Neuronal stem cell (in vitro differentiated cells): Measurements from ENCODE around the gene KRT8.
"Not testable (repeated sequence)": the region's sequence is repeated elsewhere in the genome, so short reads cannot be mapped to it uniquely, and the experiment has no call there.

Experiments used
- DNase-seq: peaks from one replicate; pipeline ENCODE4 v3.0.0-alpha.2; 2013; ENCODE audit warnings: low spot score
- H2AFZ ChIP-seq: one replicate; pipeline ENCODE4 v1.6.1; 2013; ENCODE audit warnings: mild to moderate bottlenecking, low read length, inconsistent platforms
- H2AK5ac ChIP-seq: 2 replicates; pipeline ENCODE4 v1.6.1; 2013; ENCODE audit warnings: low read depth, mild to moderate bottlenecking, inconsistent platforms, low read length, moderate library complexity, mixed read lengths
- H2BK120ac ChIP-seq: 2 replicates; pipeline ENCODE4 v1.6.1; 2013; ENCODE audit warnings: low read depth, mild to moderate bottlenecking, inconsistent platforms, low read length, moderate library complexity, mixed read lengths
- H2BK12ac ChIP-seq: one replicate; pipeline ENCODE4 v1.6.1; 2013; ENCODE audit warnings: low read length, inconsistent platforms
- H2BK15ac ChIP-seq: 2 replicates; pipeline ENCODE4 v1.6.1; 2013; ENCODE audit warnings: mild to moderate bottlenecking, low read length, inconsistent platforms, mixed read lengths
- H2BK5ac ChIP-seq: one replicate; pipeline ENCODE4 v1.6.1; 2013; ENCODE audit warnings: inconsistent platforms, mild to moderate bottlenecking, low read length, moderate library complexity
- H3K14ac ChIP-seq: one replicate; pipeline ENCODE4 v1.6.1; 2013; ENCODE audit warnings: low read length, inconsistent platforms
- H3K18ac ChIP-seq: 2 replicates; pipeline ENCODE4 v1.6.1; 2013; ENCODE audit warnings: low read length, inconsistent platforms
- H3K23ac ChIP-seq: 2 replicates; pipeline ENCODE4 v1.6.1; 2013; ENCODE audit warnings: low read depth, mild to moderate bottlenecking, mixed read lengths, low read length, inconsistent platforms; ENCODE audit not compliant: poor library complexity
- H3K27ac ChIP-seq: replicated peaks from 3 replicates; pipeline ENCODE4 v1.5.1; 2013; ENCODE audit warnings: low read length, inconsistent platforms
- H3K27me3 ChIP-seq, 3 experiments: 2 replicates each; pipeline ENCODE4 v1.6.1; 2013; ENCODE audit warnings: low read length in 3 of 3, mild to moderate bottlenecking in 2 of 3, inconsistent platforms in 1 of 3, low read depth in 1 of 3, mixed read lengths in 1 of 3, moderate library complexity in 1 of 3; ENCODE audit not compliant: control insufficient read depth in 3 of 3, insufficient read depth in 3 of 3
- H3K36me3 ChIP-seq, 2 donors: replicated peaks in 1 of 2; 2 replicates each; pipeline ENCODE4 v1.6.1; 2013; ENCODE audit warnings: low read length in 2 of 2; ENCODE audit not compliant: control insufficient read depth in 2 of 2, insufficient read depth in 2 of 2
- H3K4ac ChIP-seq: 2 replicates; pipeline ENCODE4 v1.6.1; 2013; ENCODE audit warnings: inconsistent platforms, mild to moderate bottlenecking, low read length, moderate library complexity
- H3K4me1 ChIP-seq, 2 donors: 1 replicate in 1 of 2; 2 replicates in 1 of 2; pipeline ENCODE4 v1.6.1; 2013; ENCODE audit warnings: low read length in 2 of 2, low read depth in 1 of 2; ENCODE audit not compliant: control insufficient read depth in 2 of 2, insufficient read depth in 1 of 2
- H3K4me2 ChIP-seq: one replicate; pipeline ENCODE4 v1.6.1; 2013; ENCODE audit warnings: mild to moderate bottlenecking, low read length, inconsistent platforms; ENCODE audit not compliant: insufficient read depth, poor library complexity, severe bottlenecking
- H3K4me3 ChIP-seq, 2 donors: 2 replicates each; pipeline ENCODE4 v1.5.1; 2013; ENCODE audit warnings: low read length in 2 of 2, mild to moderate bottlenecking in 2 of 2, inconsistent platforms in 1 of 2, moderate library complexity in 1 of 2
- H3K79me1 ChIP-seq: one replicate; pipeline ENCODE4 v1.6.1; 2013; ENCODE audit warnings: low read depth, mild to moderate bottlenecking, inconsistent platforms, low read length, moderate library complexity
- H3K9ac ChIP-seq: one replicate; pipeline ENCODE4 v1.6.1; 2013; ENCODE audit warnings: mild to moderate bottlenecking, low read depth, low read length, inconsistent platforms; ENCODE audit not compliant: poor library complexity
- H3K9me3 ChIP-seq, 2 donors: replicated peaks in 1 of 2; 2 replicates each; pipeline versions ENCODE3 to v1.6.1; 2013; ENCODE audit warnings: low read length in 2 of 2, mild to moderate bottlenecking in 2 of 2, inconsistent platforms in 1 of 2, low read depth in 1 of 2, mixed read lengths in 1 of 2, moderate library complexity in 1 of 2; ENCODE audit not compliant: control insufficient read depth in 2 of 2, insufficient read depth in 1 of 2
- H4K8ac ChIP-seq: one replicate; pipeline ENCODE4 v1.6.1; 2013; ENCODE audit warnings: low read depth, mild to moderate bottlenecking, inconsistent platforms, low read length, moderate library complexity
- H4K91ac ChIP-seq: one replicate; pipeline ENCODE4 v1.6.1; 2013; ENCODE audit warnings: low read length, low read depth, mild to moderate bottlenecking, inconsistent platforms; ENCODE audit not compliant: poor library complexity
- WGBS, 2 donors: extraction: QIAGEN DNeasy Blood & Tissue Kit; methylation state at CpG; one replicate each; pipeline ENCODE4 v1.1.7; 2013; ENCODE audit warnings: missing lambda C conversion rate in 2 of 2, mixed read lengths in 1 of 2; ENCODE audit not compliant: insufficient read length in 2 of 2, insufficient replicate concordance in 1 of 2; ENCODE audit errors: extremely low coverage in 2 of 2; 5-methylcytosine and 5-hydroxymethylcytosine counted together

Gene KRT8

DNA sequence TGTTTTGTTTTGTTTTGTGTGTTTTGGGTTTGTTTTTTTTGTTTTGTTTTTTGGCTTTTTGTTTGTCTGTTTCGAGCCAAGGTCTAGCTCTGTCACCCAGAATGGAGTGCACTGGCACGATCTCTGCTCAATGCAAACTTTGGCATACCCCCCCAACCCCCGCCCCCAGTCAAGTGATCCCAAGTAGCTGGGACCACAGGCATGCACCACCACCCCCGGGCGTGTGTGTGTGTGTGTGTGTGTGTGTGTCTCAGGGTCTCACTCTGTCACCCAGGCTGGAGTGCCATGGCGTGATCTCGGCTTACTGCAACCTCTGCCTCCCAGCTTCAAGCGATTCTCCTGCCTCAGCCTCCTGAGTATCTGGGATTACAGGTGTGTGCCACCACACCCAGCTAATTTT, 24.4 kb downstream of the KRT8 start:
- H2AK5ac ChIP-seq, H3K27ac ChIP-seq, DNase-seq, H4K91ac ChIP-seq, H3K4me1 ChIP-seq, H2BK120ac ChIP-seq, H2BK12ac ChIP-seq, H3K4ac ChIP-seq, H3K14ac ChIP-seq, H3K9me3 ChIP-seq, H3K4me2 ChIP-seq, H2BK5ac ChIP-seq, H2AFZ ChIP-seq, H2BK15ac ChIP-seq, H3K36me3 ChIP-seq, H4K8ac ChIP-seq, H3K4me3 ChIP-seq, H3K9ac ChIP-seq, H3K23ac ChIP-seq, H3K18ac ChIP-seq, H3K79me1 ChIP-seq: not testable (repeated sequence)
- WGBS, 2 donors = no CpG with 5 or more reads among the region's 8 CpGs
- peaks cover 0 to 29% (median 5%) of the 10 kb centered on the region in 3 experiments for H3K27me3 ChIP-seq

DNA sequence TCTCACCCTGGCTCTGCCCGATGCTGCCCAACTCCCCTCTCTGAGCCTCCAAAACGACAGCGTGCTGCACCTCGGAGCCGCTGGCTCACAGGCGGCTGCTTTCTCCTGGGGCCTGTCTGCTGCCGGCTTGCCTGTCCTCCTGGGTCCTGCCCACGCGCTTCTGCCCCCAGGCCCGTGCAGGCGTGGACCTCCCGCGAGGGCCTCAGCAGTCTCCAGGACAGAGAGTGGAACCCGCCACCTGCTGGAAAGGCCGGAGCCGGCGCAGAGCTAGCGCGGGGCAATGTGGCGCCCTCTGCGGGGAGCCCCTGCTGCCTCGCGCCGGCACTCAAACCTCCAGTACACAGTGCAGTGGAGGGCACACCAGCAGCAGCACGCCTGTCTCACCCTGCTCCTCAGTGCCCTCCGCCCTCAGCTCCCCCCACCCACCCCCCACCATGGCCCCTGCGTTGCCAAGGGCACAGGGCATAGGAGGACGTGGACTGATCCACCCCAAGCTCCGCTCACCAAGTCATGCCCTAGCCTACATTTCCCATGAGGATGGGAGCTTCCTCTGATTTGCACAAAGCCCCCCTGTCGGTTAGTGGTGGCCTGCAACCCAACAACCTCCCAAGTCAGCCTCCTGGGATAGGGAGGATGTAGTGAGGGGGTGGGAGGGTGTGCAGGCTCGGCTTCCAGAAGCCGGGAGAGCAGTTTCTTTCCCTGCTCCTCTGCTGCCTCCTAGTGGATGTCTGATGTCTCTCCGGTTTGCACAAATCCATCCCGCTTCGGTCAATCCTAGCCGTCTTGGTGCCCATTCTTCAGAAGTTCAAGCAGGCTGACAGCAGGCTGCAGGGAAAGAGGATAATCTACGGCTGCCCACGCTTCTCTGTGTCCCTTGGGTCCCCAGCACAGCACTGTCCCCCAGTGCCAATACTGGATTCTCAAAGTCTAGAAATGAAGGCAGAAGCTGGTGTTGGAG, 25.2 kb downstream of the KRT8 start:
- Histone ChIP-seq H3K4ac (no peak overlapping the region), H3K23ac (no peak overlapping the region), H3K18ac (peak overlapping the region; percentile 86), H2BK15ac (peak overlapping the region; percentile 52), H3K79me1 (no peaks in the 10 kb centered on the region), H3K27ac (no peak overlapping the region), H3K9ac (peak overlapping the region; percentile 17), H3K4me1 (peaks cover 0 to 7% of the 10 kb centered on the region in 2 donors), H3K14ac (no peak overlapping the region), H2BK12ac (no peak overlapping the region), H4K91ac (no peak overlapping the region), H2AK5ac (no peak overlapping the region), H2BK5ac (no peak overlapping the region), H3K4me3 (no peak overlapping the region), H2AFZ (peak overlapping the region; percentile 66), H4K8ac (peak overlapping the region; percentile 24), H2BK120ac (no peak overlapping the region), H3K36me3 (no peaks in the 10 kb centered on the region), H3K9me3 (no peaks in the 10 kb centered on the region), H3K27me3 (peaks cover 0 to 37% (median 5%) of the 10 kb centered on the region in 3 experiments), H3K4me2 (peak overlapping the region; percentile 50)
- no CpG with 5 or more reads among the region's 38 CpGs for WGBS, 2 donors
- peak; percentile 93 for DNase-seq

DNA sequence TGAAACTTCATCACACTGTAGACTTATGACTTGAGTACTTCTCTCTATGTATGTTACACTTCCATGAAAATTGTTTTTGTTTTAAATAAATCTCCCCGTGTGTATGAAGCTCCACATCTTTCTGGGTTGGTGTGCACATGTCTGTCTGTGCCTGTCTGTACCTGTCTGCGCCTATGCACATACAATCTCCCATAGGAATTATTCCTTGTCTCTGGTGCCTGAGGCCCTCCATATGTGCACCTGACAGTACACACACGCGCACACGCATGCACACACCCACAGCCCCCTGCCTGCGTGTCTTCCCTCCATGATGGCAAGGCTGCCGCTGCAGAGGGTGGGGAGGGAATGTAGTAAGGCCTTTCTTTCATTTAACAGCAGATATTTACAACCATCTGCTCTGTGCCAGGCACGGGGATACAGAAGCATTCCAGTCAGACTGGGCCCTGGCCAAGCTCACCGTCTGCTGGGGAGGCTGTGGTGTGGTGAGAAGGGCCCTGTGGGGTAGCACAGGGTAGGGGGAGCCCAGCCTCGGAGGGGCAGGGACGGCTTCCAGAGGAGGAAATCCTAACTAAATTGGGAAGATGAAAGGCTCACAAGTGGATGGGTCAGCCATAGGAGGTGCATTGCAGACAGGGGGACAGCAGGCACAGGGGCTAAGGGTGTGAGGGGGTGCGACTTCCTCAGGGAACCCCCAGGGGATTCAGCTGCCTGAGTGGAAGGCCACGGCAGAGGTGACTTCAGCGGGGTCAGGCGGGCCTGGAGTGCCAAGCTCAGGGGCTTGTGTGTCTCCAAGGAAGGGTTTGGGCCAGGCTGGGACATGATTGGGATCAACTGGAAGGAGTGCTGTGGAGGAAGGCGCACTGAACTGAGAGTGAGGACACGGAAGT, 26.1 kb downstream of the KRT8 start:
- H3K4me3 ChIP-seq = peak overlapping the region in 1 of 2 donors; percentile 28
- H3K14ac ChIP-seq = peak overlapping the region; percentile 72

More for the DNA sequence above, 26.1 kb downstream of the KRT8 start:
- peak overlapping the region; percentile 60 for H2BK12ac ChIP-seq
- H2AFZ ChIP-seq = peak overlapping the region; percentile 66
- H3K79me1 ChIP-seq = no peaks in the 10 kb centered on the region
- peaks cover 0 to 13% of the 10 kb centered on the region in 2 donors for H3K4me1 ChIP-seq
- H3K4ac ChIP-seq = no peak overlapping the region
- peak overlapping the region; percentile 50 for H3K4me2 ChIP-seq
- H3K27me3 ChIP-seq = peaks cover 0 to 46% (median 11%) of the 10 kb centered on the region in 3 experiments
- no peak overlapping the region for H2BK5ac ChIP-seq
- H4K8ac ChIP-seq = peak overlapping the region; percentile 83
- peak overlapping the region; percentile 22 for H4K91ac ChIP-seq
- no peak overlapping the region for H3K27ac ChIP-seq
- no peak overlapping the region for H3K23ac ChIP-seq
- no peak for DNase-seq
- H2BK15ac ChIP-seq = peak overlapping the region; percentile 52
- peak overlapping the region; percentile 86 for H3K18ac ChIP-seq
- H3K36me3 ChIP-seq = no peaks in the 10 kb centered on the region
- H3K9ac ChIP-seq = peak overlapping the region; percentile 17
- H3K9me3 ChIP-seq = no peaks in the 10 kb centered on the region
- H2AK5ac ChIP-seq = peak overlapping the region; percentile 53
- WGBS, 2 donors = no CpG with 5 or more reads among the region's 17 CpGs
- H2BK120ac ChIP-seq = peak overlapping the region; percentile 72
